HG03039 (cell line): ENCODE data around the gene MCC.
"Not testable (repeated sequence)": the region's sequence is repeated elsewhere in the genome, so short reads cannot be mapped to it uniquely, and the experiment has no call there.

Experiments used
- ATAC-seq: cut with Tn5 transposase; IDR thresholded peaks from one replicate; pipeline ENCODE4 v1.9.1; 2021; ENCODE audit warnings: mild to moderate bottlenecking, moderate library complexity; ENCODE audit not compliant: unreplicated experiment

Gene MCC

DNA sequence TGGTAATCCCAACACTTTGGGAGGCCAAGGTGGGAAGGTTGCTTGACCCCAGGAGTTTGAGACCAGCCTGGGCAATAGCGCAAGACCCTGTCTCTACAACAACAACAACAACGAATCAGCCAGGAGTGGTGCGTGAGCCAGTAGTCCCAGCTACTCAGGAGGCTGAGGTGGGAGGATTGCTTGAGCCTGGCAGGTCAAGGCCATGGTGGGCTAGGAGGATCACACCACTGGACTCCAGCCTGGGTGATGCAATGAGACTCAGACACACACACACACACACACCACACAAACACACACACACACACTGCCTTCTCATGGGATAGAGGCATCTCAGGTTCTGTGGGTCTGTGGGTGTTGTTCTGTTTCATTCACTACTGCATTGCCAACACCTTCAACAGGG, 396.6 kb downstream of the MCC start:
- no peak for ATAC-seq

DNA sequence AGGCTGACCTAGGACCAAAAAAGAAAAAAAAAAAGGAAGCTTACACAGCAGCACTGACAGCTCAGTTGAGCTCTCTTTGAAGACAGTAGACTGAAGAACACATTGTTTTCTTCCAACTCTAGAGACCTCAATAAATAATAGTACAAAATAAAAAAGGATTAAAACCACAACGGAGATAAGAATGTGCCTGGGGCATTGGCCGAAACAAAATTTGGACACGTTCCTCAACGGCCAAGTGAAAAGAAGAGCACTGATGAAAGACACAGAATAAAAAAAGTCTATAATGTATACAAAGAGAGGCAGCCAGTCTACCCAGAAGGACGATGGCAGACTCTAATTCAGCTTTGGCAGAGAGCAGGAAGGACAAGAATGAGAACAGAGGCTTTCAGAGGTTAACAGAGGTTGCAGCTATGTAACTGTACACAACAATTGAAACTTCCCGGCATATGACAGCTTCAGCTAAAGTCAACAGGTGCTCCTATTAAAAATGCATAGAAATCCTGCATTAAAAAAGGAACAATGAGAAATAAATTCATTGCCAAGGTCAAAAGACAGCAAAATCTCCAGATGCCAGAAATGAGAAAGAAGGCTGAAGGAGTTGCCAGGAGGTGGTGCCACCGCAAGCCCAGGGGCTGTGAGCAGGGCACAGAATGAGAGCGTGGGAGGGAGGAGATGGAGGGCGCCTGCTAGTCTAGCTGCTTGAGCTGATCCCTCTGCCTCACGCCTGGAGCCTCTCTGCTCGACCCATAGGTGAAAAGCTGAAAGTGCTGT, 397.7 kb downstream of the MCC start:
- no peak for ATAC-seq

DNA sequence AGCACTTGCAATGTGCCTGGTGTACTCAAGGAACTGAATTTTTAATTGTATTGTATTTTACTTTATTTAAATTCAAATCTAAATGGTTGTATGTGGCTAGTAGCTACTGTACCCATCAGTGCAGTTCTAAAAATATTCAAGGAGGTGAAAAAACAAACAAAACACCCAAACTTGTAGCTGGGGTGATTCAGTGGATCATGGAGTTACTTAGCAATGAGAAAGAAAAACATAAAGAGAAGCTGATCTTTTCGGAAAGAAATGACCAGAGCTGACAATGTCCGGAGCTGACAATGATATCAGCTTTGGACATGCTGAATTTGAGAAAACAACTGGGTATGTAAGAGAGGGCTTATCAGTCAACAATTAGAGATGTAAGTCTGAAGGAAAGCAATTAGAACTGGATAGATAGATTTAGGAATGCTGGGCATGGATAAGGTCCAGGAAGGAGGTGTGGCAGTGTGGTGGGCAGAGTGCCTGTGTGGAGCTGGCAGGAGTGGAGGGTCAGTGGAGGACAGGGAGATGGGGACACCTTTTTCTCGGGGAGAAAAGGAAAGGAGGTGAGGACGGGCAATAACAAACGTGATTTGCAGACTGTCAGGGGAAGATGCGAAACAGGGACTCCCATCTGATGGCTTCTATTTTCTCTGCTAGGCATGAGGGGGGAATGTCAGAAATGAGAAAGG, 398.5 kb downstream of the MCC start:
- ATAC-seq: no peak

DNA sequence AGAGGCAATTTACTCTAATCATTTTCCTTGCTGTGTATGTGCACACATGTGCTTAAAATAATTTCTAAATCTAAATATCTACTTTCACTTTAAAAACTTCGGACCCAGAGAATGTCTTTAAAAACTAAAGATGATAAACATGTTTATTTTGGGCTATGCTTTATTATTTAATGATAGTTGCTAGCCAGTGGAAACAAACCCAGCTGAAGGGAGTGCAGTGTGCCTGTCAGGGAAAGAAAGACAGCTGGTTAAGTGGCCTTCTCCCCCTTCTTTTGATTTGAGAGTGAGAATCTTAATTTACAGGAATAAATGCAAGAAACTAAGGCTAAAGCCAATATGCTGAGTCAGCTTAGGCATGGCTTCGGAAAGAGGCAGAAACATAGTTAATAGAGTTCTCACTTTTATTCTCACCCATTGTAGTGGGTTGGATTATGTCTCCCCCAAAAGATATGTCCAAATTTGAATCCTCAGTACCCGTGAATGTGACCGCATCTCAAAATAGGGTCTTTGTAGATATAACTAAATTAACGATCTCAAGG, 400.2 kb downstream of the MCC start:
- ATAC-seq: no peak

DNA sequence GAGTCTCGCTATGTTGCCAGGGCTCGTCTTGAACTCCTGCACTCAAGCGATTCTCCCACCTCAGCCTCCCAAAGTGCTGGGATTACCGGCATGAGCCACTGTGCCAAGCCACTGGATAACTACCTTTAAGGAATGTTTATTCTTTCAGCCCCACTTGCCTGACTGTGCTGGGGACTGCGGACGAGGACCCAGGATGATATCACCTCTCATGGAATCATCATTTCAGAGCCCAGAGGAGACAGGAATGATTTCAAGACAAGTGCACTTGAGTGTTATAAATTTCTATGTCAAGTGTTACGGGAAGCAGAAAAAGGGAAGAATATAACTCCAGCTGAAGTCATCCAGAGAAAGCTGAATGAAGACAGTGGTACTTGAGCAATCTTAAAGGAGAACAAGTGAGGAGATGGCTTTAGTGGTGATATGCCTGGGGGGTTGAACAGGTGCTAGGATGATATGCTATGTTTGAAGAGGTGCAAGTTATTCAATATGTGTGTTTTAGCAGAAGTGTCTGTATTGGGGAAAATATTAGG, 402.3 kb downstream of the MCC start:
- no peak for ATAC-seq

DNA sequence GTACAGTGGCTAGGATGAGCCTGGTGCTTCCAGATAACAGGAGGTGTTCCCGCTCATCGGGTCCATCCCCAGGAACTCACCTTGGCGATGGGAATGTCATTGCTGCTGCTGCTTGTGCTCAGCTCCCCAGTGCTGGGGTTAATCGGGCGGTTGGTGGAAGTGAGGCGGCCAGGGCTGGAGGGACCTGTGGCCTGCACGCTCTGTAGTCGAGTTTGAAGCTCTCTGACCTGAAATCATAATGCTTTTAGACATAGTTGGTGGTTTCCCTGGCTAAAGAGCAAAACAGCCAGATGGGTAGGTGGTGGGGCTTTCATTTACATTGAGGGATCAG, 403.2 kb downstream of the MCC start:
- ATAC-seq: no peak

DNA sequence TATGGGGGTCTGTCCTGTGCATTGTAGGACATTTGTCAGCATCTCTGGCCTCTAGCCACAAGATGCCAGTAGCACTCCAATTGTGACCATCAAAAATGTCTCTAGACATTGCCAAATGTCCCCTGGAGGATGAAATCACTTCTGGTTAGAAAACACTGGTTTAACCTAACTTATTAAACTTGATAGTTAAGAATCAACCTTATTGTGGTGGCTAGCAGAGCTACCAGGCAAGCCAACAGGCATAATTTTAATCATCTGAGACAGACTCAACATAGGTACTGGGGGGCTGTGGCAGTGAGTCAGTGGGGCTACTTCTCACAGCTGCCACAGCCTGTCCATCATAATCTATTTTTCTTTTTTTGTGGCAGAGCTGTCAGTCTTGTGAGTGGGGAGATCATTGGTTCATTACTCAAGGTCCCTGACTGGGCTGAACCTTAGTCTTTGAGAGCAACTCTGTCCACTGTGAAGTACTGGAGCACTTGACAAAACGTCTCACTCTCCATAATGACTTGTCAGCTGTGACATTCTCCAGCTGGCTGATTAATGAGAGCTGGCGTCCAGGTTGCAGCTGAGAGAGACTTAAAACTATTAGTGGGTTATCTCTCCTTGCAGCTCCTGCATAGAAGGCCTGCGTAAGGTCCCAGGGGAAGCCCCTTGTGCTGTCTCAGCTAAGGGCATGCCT, 403.7 kb downstream of the MCC start:
- ATAC-seq: no peak

DNA sequence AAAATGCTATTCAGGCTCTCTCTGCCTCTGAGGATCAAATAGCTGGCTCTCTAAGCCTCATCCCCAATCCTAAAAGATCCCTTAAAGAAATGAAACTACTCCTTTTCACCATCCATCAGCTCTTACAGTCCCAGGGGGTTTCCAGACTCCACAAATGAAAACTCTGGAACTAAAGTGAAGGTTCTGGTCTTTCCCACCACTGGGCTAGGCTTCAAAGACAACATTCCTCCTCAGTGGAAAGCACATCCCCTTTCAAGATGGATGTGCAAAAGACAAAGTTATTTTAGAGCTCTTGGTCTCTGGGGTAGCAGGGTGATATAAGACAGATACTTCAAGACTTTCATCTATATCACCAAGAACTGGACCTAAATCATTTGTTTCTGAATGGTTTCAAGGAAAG, 404.8 kb downstream of the MCC start:
- ATAC-seq: no peak

DNA sequence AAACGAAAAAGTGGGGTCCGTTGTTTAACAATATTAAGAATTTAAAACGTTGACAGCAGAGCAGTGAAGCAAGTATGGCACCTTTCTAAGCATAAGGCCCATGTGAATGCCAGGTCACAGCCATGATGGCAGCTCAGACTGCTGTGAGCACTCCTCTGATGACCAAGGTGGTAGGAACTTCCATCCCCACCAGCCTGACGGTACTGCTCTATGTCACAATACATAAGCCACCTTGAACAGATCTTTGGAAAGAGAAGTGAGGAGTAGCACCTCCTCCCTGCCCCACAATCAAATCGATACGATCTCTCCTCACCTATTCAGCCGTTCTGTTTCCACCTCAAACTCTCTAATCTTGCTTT, 405.7 kb downstream of the MCC start:
- no peak for ATAC-seq

DNA sequence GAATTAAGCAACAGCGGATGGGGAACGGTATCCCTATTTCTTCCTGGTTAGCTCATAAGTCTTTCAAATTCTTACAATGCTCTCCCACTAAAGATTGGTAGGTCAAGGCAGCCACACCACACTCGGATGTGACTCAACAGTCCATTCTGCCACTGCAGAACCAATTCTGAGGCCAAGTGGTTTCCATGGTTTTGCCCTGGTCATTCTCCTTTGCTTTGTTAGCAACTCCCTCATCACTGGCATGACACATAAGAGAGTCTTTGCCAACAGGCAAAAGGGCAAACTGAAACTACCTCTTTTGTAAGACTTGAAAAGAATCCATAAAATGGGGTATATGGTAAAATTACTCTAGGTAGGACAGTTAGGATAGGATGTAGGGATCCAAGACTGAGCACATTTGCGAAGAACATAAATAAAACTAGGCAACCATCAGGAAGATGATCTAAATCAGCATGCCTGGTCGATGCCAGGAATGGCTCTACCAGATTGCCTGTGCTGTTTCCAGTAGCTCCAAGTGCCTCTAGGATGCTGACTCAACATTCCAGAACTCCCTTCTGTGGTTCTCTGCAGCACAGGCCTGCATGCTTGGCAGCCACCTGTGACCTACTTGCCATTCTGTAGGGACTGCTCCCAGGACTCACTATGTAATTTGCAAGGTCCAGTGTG, 406.2 kb downstream of the MCC start:
- no peak for ATAC-seq

DNA sequence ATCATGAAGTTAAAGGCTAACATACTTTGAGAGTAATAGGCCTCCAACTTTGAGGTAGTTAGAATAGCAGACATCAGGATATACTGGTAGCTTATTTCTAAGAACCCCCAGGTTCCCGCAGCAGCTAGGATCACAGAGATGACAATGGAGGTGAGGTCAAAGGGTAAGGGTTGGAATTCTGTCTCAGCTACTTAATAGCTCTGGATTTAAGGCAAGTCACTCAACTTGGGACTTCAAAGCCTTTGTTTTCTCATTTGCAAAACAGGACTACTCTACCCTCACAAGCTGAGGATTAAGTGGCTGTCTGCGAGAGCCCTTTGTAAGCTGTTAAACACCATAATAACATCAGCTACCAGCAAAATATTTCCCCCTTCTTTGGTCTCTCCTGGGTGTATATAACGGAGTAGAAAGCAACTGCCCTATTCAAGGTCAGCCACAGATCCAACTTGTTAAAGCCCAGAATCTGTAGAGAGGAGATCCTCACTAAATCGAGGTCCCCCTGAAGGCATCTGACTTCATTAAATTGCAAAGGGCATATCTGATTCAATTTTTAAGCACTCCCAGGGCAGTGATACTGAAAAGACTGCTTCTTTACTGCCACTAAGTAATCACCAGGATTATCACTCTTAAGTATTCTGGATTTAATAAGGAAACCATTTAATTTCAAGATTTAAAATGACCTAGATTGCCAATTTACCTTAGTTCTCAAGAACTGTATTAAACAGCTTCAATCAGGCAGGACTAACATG, 407.0 kb downstream of the MCC start:
- no peak for ATAC-seq

DNA sequence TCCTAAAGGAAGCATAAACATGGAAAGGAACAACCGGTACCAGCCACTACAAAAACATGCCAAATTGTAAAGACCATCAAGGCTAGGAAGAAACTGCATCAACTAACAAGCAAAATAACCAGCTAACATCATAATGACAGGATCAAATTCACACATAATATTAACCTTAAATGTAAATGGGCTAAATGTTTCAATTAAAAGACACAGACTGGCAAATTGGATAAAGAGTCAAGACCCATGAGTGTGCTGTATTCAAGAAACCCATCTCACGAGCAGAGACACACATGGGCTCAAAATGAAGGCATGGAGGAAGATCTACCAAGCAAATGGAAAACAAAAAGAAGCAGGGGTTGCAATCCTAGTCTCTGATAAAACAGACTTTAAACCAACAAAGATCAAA, 411.6 kb downstream of the MCC start:
- not testable (repeated sequence) for ATAC-seq

DNA sequence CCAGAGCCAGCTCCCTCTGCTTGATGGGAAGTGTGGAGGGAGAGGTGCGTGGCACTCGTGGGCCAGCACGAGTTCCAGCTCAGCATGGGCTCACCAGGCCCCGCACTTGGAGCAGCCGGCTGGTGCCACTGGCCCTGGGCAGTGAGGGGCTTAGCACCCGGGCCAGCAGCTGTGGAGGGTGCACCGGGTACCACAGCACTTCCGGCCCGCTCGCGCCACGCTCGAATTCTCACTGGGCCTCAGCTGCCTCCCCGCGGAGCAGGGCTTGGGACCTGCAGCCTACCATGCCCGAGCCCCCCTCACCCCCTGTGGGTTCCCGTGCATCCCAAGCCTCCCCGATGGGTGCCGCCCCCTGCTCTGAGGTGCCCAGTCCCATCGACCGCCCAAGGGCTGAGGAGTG, 413.2 kb downstream of the MCC start:
- ATAC-seq: no peak

DNA sequence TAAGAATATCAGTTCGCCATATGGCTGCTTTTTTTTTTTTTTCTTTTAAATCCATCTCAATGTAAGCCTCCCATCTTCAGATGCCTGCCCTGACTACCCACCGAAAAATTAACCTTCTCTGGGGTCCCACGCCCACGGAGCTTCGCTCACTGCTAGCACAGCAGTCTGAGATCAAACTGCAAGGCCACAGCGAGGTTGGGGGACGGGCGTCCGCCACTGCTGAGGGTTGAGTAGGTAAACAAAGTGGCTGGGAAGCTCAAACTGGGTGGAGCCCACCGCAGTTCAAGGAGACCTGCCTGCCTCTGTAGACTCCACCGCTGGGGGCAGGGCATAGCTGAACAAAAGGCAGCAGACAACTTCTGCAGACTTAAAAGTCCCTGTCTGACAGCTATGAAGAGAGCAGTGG, 414.6 kb downstream of the MCC start:
- ATAC-seq: not testable (repeated sequence)

DNA sequence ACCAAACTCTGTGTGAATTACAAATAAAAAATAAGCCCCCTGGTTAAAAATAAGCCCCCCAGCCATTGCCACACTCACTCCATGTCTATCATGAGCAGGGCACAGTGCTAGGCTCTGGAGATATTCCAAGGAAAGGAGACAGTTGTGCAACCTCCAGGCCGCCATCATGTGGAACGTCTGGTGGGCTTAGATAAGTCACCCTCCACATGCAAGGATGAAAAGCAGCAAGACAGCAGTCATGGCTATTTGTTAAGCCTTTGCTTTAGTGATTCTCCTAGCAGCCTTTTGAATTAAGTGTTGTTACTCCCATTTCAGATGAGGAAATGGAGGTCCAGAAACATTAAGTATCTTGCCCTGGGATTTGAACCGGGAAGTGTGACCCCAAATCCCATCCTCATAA, 416.9 kb downstream of the MCC start:
- ATAC-seq: no peak

DNA sequence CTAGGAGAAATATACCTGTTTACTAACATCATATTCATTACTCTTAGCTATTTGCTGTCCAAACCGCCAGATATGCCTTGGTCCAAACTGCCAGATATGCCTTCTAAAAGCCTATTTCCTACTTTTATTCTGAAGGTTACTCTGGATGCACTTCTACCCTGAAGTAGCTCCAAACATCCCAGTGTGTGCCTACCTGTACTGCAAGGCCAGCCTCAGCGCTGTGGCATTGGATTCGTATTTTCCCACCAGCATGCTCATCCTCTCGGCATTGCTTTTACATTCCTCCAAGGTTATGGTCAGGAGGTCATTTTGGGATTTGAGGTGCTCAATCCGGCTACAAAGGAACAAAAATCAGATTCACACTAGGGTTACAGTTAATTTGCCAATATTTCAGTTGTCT, 417.4 kb downstream of the MCC start:
- ATAC-seq: no peak

DNA sequence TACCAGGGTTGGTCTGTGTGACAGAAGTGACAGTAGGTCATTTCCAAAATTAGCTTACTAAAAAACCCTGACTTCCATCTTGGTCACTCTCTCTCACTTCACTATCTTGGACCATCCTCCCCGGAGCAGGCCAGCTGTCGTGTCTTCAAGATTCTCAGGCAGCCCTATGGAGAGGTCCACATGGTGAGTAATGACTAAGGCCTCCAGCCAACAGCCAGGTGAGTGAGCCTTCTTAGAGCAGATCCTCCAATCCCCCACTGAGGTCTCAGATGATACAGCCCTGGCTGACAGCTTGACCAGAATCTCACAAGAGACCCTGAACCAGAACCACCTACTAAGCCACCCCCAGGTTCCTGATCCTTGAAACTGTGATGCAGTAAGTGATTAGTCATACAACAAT, 419.7 kb downstream of the MCC start:
- ATAC-seq: no peak

DNA sequence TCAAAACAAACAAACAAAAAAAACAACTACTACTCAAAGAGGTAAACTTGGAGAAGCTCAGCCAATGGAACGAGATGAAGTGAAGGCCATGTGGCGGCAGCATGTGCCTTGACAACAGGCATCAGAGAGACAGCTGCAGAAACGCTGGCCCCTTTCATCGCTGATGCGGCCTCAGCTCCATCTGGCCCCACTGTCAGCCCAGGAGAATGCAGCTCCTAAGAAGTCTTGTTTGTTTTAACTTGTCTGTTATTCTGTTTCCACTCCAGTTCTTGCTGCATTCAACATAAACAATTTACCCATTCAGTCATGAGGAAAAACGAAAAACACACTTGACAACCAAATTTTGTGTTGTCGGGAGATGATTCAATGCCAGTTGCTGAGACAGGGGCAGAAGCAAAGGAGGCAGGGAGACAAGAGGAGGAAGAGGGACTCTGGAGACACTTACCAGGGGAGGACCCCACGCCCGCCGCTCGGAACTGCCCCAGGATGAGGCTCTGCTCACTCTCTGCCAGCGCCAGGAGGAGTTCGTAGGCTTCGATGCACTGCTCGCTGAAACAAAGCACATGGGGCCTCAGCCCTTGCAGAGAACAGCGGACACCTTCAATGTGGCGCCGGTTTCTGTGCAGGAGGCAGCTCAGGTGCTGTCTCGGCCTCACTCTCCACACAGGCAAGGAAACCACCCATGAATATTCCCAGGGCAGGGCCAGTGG, 420.5 kb downstream of the MCC start:
- no peak for ATAC-seq

DNA sequence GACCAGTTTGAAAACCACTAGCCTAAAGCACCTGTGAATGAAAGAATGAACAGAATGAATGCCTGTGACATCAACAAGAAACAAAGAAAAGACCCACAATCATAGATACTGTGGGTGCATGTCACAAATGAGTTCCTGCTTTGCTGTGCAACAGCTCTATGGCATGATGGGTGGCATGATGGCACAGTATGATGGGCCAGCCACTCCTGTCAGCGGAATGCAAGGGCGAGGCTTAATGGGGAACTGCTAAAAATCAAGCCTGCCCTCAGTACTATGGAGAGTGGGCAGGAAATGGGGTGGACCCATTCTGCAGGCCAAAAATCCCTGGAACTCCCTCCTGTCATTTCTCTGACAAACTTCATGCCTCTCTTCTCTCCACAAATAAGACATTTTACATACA, 422.6 kb downstream of the MCC start:
- no peak for ATAC-seq

DNA sequence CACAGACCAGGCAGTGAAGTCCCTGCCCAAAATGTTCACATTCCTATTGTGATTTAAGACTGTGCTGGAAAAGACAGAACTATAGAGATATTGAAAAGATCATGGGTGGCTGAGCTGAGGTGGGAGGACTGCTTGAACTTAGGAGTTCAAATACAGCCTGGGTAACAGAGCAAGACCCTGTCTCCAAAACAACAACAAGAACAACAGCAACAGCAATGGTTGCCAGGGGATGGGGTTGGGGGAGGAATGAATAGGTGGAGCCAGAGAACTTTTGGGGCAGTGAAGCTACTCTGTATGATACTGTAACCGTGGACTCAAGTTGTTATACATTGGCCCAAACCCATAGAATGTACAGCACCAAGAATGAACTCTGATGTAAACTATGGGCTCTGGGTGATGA, 423.4 kb downstream of the MCC start:
- ATAC-seq: no peak
